DND-41 (cell line): ENCODE measurements around the gene RSAD2.

Source experiments
- CTCF ChIP-seq: IDR thresholded peaks from 2 replicates; pipeline ENCODE4 v1.5.1; 2012; ENCODE audit warnings: borderline replicate concordance, low read length, moderate library complexity, mild to moderate bottlenecking; ENCODE audit not compliant: poor library complexity, severe bottlenecking; ENCODE audit errors: extremely low read depth
- EZH2 ChIP-seq: IDR thresholded peaks from 3 replicates; pipeline ENCODE4 v1.6.1; 2012; ENCODE audit warnings: borderline replicate concordance, low read depth, mild to moderate bottlenecking, moderate library complexity, low read length, inconsistent platforms; ENCODE audit not compliant: severe bottlenecking

- no peak for TF ChIP-seq CTCF
- TF ChIP-seq EZH2 = no peak
Measured at GRCh38 chr2:6926071-6926732, 48.6 kb downstream of the RSAD2 start.
